ENCODE data around the gene THBS2.

DNA sequence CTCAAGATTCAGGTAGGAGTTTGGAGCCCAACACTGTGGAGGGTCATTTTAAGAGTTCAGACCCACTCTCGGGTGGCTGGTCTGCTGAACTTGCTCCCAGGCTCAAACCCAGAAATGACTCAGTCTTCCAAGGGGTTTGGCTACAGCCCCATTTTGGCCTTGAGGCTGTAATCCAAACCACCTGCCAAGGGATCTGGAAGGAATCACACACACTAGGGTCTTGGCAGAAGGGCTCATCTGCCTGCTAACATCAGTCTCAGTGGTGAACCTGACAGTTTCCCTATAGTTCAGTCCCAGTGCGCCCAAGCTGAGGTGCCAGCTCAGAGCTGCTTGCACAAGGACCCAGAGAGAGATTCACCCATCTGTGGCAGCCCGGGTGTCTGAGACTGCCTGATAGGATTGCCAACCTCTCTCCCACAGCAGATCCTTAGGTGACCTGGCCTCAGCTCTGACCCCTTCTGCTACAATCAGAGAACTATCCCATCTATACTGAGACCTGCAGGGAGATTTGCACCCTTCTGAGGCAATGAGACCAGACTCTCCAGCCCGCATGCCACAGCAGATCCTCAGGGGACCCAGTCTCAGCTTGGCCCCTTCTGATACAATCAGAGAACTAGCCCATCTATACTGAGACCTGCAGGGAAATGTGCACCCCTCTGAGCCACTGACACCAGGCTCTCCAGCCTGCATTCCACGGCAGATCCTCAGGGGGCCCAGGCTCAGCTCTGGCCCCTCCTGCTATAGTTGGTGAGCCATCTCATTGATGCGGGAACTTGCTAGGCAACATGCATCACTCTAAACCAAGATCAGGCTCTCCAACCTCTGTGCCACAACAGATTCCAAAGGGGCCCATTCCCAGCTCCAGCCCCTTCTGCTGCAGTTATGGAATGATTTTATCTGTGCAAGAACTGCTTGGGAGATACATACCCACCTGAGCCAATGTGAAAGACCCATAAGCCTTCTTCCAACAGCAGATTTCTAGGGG, 48.2 kb downstream of the THBS2 start:
- TF ChIP-seq POLR2A (IDR thresholded peaks at IDR 0.05): no peak
- TF ChIP-seq CTCF (IDR thresholded peaks at IDR 0.05): no peak
